Prostate gland (tissue), 2 donors: ENCODE measurements around the gene USP17L26.
"Not testable (repeated sequence)": the region's sequence is repeated elsewhere in the genome, so short reads cannot be mapped to it uniquely, and the experiment has no call there.

Experiments used
- POLR2AphosphoS5 ChIP-seq: sonication (generic); formaldehyde crosslinking; IDR thresholded peaks from one replicate; pipeline ENCODE4 v1.6.1; 2017; ENCODE audit warnings: antibody characterized with exemption
- TF ChIP-seq, protein P1 (sequence below), 4 experiments: fragments of 200-600 bp in 2 of 4; fragments of 450-650 bp in 2 of 4; sonication (generic) in 2 of 4; IDR thresholded peaks; 1 replicate in 3 of 4; 2 replicates in 1 of 4; pipeline ENCODE4 v1.5.1; 2016 to 2019; ENCODE audit warnings: antibody characterized with exemption in 4 of 4, mild to moderate bottlenecking in 2 of 4, moderate library complexity in 2 of 4

DNA sequence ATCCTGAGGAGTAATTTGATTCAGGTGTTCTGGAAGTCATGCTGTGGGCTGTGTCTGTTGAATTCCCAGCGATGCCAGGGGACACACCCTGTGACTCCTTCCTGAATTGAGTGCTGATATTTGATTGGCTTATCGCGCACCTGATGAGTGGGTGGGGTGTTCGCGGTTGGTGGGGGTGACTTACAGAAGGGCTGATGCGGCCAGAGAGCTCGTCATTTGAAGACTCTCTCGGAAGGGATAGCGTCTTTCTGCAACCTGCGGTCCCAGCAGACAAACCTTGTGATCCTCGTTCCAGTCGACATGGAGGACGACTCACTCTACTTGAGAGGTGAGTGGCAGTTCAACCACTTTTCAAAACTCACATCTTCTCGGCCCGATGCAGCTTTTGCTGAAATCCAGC, 9.4 kb downstream of the USP17L26 start, which contains the start of gene USP17L27:
- TF ChIP-seq, protein P1, sequence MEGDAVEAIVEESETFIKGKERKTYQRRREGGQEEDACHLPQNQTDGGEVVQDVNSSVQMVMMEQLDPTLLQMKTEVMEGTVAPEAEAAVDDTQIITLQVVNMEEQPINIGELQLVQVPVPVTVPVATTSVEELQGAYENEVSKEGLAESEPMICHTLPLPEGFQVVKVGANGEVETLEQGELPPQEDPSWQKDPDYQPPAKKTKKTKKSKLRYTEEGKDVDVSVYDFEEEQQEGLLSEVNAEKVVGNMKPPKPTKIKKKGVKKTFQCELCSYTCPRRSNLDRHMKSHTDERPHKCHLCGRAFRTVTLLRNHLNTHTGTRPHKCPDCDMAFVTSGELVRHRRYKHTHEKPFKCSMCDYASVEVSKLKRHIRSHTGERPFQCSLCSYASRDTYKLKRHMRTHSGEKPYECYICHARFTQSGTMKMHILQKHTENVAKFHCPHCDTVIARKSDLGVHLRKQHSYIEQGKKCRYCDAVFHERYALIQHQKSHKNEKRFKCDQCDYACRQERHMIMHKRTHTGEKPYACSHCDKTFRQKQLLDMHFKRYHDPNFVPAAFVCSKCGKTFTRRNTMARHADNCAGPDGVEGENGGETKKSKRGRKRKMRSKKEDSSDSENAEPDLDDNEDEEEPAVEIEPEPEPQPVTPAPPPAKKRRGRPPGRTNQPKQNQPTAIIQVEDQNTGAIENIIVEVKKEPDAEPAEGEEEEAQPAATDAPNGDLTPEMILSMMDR (IDR thresholded peaks at IDR 0.05): not testable (repeated sequence)
- TF ChIP-seq POLR2AphosphoS5: not testable (repeated sequence)
